GM21825 (cell line): ENCODE measurements around the gene ALCAM.

ENCODE experiments used
- ATAC-seq: cut with Tn5 transposase; IDR thresholded peaks from one replicate; pipeline ENCODE4 v1.9.1; 2021; ENCODE audit warnings: mild to moderate bottlenecking, moderate library complexity; ENCODE audit not compliant: unreplicated experiment

Gene ALCAM

GRCh38 chr3:105615814-105616213 lies 249.1 kb downstream of the ALCAM start:
- no peak for ATAC-seq

DNA sequence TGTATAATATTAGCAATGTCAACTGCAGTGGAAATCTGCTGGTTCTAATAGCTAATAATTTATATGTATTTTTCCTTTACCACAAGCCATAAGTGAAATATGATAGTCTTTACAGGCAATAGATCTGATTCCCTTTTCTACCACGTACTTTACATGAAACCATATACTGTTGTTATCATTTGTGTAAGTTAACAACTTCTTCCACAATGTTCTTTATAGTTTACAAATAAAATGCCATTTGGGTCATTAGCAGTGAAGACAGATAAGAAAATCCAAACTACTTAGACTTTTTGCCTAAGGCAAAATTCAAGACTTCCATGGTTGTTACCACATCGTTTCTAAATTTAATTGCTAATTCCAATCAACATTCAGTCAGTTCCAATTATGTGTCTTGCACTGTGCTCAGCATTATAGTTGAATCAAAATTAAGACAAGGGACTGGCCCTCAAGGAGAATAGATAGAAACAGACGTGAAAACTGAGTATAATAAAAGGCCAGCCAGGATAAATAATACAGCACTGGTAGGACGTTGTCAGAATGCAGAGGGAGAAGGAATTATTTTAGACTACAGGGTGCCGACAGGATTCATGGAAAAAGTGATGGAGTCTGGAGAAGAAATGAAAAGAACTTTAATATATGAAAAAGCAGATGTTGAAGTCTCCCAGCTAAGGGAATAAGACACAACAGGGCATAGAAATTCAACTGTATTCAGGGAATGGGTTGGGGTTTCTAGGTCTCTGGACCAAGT lies 249.8 kb downstream of the ALCAM start:
- ATAC-seq, result no peak

GRCh38 chr3:105618556-105618955 lies 251.8 kb downstream of the ALCAM start:
- ATAC-seq, result no peak

DNA sequence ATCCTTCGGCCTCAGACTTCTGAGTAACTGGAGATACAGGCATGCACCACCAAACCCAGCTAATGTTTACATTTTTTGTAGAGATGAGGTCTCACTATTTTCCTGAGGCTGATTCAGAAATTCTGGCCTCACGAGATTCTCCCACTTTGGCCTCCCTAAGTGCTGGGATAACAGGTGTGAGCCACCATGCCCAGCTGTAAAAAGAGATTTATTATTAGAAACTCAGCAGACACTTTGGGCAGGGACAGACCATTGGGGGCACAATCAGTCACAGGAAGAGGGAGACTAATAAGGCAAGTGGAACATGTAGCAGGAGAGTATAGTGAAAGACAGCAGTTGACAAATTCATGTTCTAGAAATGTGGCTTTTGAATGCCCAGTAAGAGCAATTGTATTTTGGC lies 252.9 kb downstream of the ALCAM start:
- no peak for ATAC-seq

DNA sequence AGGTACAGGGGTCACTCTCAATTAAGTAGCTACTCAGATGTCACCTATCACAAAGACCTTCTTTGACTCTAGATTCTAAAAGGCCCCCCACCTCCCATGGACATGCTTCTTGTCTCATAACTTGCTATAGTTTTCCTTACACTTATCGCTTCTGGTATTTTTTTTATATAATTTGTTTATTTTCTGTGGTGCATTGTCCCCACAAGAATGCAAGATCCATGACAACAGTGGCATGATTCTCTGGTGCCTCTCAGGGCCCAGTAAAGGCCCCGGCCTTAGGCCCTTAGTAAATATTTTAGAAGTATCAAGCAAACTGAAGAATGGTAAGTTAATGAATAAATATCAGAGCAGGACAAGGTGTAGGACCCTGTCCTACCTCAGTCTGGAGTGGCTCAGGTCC lies 253.5 kb downstream of the ALCAM start:
- no peak for ATAC-seq

GRCh38 chr3:105622169-105622568 lies 255.5 kb downstream of the ALCAM start:
- ATAC-seq, result no peak
